ENCODE measurements around the gene THSD4.

Gene THSD4

GRCh38 chr15:71501344-71502076 is 386.2 kb downstream of the THSD4 start:
- no peak for TF ChIP-seq CTCF (IDR thresholded peaks at IDR 0.05; ENCODE audit: extremely low read depth, missing control alignments)

GRCh38 chr15:71502077-71502432 is 386.8 kb downstream of the THSD4 start:
- TF ChIP-seq CTCF (IDR thresholded peaks at IDR 0.05; ENCODE audit: extremely low read depth, missing control alignments): no peak

More at GRCh38 chr15:71501344-71502076, 386.2 kb downstream of the THSD4 start:
- no peak for DNase-seq (ENCODE audit: low spot score)

GRCh38 chr15:71505962-71506361 is 390.7 kb downstream of the THSD4 start:
- DNase-seq (ENCODE audit: low spot score): no peak
- no peak for TF ChIP-seq CTCF (IDR thresholded peaks at IDR 0.05; ENCODE audit: extremely low read depth, missing control alignments)

More at GRCh38 chr15:71502077-71502432, 386.8 kb downstream of the THSD4 start:
- no peak for DNase-seq (ENCODE audit: low spot score)

- no peak for TF ChIP-seq CTCF (IDR thresholded peaks at IDR 0.05; ENCODE audit: extremely low read depth, missing control alignments)
- no peak for DNase-seq (ENCODE audit: low spot score)
These were observed 391.7 kb downstream of the THSD4 start for GRCh38 chr15:71506946-71507345.

- TF ChIP-seq CTCF (IDR thresholded peaks at IDR 0.05; ENCODE audit: extremely low read depth, missing control alignments): no peak
- peak; percentile 59 for DNase-seq (ENCODE audit: low spot score)
These were observed 392.9 kb downstream of the THSD4 start for GRCh38 chr15:71508081-71508682.

- no peak for DNase-seq (ENCODE audit: low spot score)
- TF ChIP-seq CTCF (IDR thresholded peaks at IDR 0.05; ENCODE audit: extremely low read depth, missing control alignments): no peak
These were observed 393.9 kb downstream of the THSD4 start for GRCh38 chr15:71509139-71509538.

GRCh38 chr15:71510763-71511162 is 395.5 kb downstream of the THSD4 start:
- no peak for DNase-seq (ENCODE audit: low spot score)
- no peak for TF ChIP-seq CTCF (IDR thresholded peaks at IDR 0.05; ENCODE audit: extremely low read depth, missing control alignments)

All from GM20000 (cell line).